GM23338 (cell line): ENCODE measurements around the gene MYF6. TPM values are rescaled to one million over a fixed set of nuclear protein-coding genes. Genes with fewer than 3 reads are reported as not detected.

Source experiments
- ATAC-seq: fragments of 200-7000 bp; cut with Tn5 transposase; 3 replicates; pipeline ENCODE4 v1.9.1; 2020
- DNase-seq: peaks from one replicate; pipeline ENCODE4 v3.0.0-alpha.2; 2015; ENCODE audit warnings: low spot score
- H2AFZ ChIP-seq: fragments of 200-600 bp; sonication (generic); 2 replicates; pipeline ENCODE4 v1.8.0; 2016; ENCODE audit warnings: antibody characterized with exemption, mild to moderate bottlenecking, moderate library complexity
- H3F3A ChIP-seq: fragments of 200-600 bp; sonication (generic); replicated peaks from 2 replicates; pipeline ENCODE4 v1.8.0; 2017; ENCODE audit warnings: antibody characterized with exemption, mixed run types, low read depth
- H3K27ac ChIP-seq: fragments of 200-600 bp; sonication (generic); 2 replicates; pipeline ENCODE4 v1.6.1; 2016; ENCODE audit warnings: low read depth
- H3K27me3 ChIP-seq: fragments of 200-600 bp; sonication (generic); 2 replicates; pipeline ENCODE4 v1.8.0; 2016; ENCODE audit warnings: mild to moderate bottlenecking, mixed run types, moderate library complexity; ENCODE audit not compliant: insufficient read depth
- H3K36me3 ChIP-seq: fragments of 200-600 bp; sonication (generic); 2 replicates; pipeline ENCODE4 v1.8.0; 2016; ENCODE audit warnings: mild to moderate bottlenecking; ENCODE audit not compliant: insufficient read depth
- H3K4me1 ChIP-seq: fragments of 200-600 bp; sonication (generic); 2 replicates; pipeline ENCODE4 v1.8.0; 2016; ENCODE audit warnings: mild to moderate bottlenecking, moderate library complexity; ENCODE audit not compliant: insufficient read depth
- H3K4me2 ChIP-seq: fragments of 200-600 bp; sonication (generic); 2 replicates; pipeline ENCODE4 v1.7.1; 2017; ENCODE audit warnings: mixed run types
- H3K4me3 ChIP-seq: fragments of 200-600 bp; sonication (generic); 2 replicates; pipeline ENCODE4 v1.6.1; 2016; ENCODE audit warnings: mixed run types
- H3K79me2 ChIP-seq: fragments of 200-600 bp; sonication (generic); replicated peaks from 2 replicates; pipeline ENCODE4 v1.8.0; 2017; ENCODE audit warnings: mild to moderate bottlenecking; ENCODE audit not compliant: insufficient read depth
- H3K9me2 ChIP-seq: fragments of 200-600 bp; sonication (generic); 2 replicates; pipeline ENCODE4 v1.8.0; 2017; ENCODE audit not compliant: insufficient read depth
- H4K20me1 ChIP-seq: fragments of 200-600 bp; sonication (generic); replicated peaks from 2 replicates; pipeline ENCODE4 v1.8.0; 2017; ENCODE audit warnings: mild to moderate bottlenecking; ENCODE audit not compliant: insufficient read depth
- H3K27ac Mint-ChIP-seq: 2 replicates; pipeline ENCODE4 v1.8.0; 2020; ENCODE audit warnings: inconsistent platforms, mild to moderate bottlenecking, moderate library complexity, mixed read lengths
- H3K27me3 Mint-ChIP-seq: 3 replicates; pipeline ENCODE4 v1.8.0; 2022; ENCODE audit warnings: low read depth, mild to moderate bottlenecking, moderate library complexity, mixed read lengths, inconsistent platforms; ENCODE audit not compliant: insufficient read depth, poor library complexity
- H3K36me3 Mint-ChIP-seq: 3 replicates; pipeline ENCODE4 v1.8.0; 2021; ENCODE audit warnings: low read depth, mild to moderate bottlenecking, inconsistent platforms, moderate library complexity, mixed read lengths
- H3K4me1 Mint-ChIP-seq: 3 replicates; pipeline ENCODE4 v1.8.0; 2020; ENCODE audit warnings: mild to moderate bottlenecking, inconsistent platforms, mixed read lengths
- H3K4me3 Mint-ChIP-seq: 3 replicates; pipeline ENCODE4 v1.8.0; 2021; ENCODE audit warnings: moderate library complexity, mild to moderate bottlenecking, inconsistent platforms, mixed read lengths
- H3K9me3 Mint-ChIP-seq: 3 replicates; pipeline ENCODE4 v1.8.0; 2020; ENCODE audit warnings: moderate library complexity, mild to moderate bottlenecking, inconsistent platforms, mixed read lengths
- CREB1 ChIP-seq: fragments of 250-450 bp; sonication (Bioruptor Pico); IDR thresholded peaks from 2 replicates; pipeline ENCODE4 v1.5.0; 2020; ENCODE audit warnings: low read depth, mild to moderate bottlenecking, moderate library complexity
- CTCF ChIP-seq, 2 experiments: fragments of 200-600 bp in 1 of 2; sonication (generic) in 1 of 2; conservative IDR thresholded peaks; 2 replicates each; pipeline versions ENCODE4 v1.5.1 to v1.6.1; 2016 to 2017; ENCODE audit warnings: antibody characterized with exemption in 2 of 2, low read depth in 2 of 2, mild to moderate bottlenecking in 2 of 2, moderate library complexity in 1 of 2
- ETS1 ChIP-seq: IDR thresholded peaks from 2 replicates; pipeline ENCODE4 v1.6.1; 2016; ENCODE audit warnings: antibody characterized with exemption
- EZH2 ChIP-seq: fragments of 200-600 bp; sonication (generic); IDR thresholded peaks from one replicate; pipeline ENCODE4 v1.8.0; 2017; ENCODE audit warnings: antibody characterized with exemption, mild to moderate bottlenecking, low read depth; ENCODE audit not compliant: unreplicated experiment
- EZH2phosphoT487 ChIP-seq: fragments of 200-600 bp; sonication (generic); IDR thresholded peaks from one replicate; pipeline ENCODE4 v1.8.1; 2018; ENCODE audit warnings: antibody characterized with exemption; ENCODE audit not compliant: unreplicated experiment
- JUNB ChIP-seq: IDR thresholded peaks from one replicate; pipeline ENCODE4 v1.6.1; 2016; ENCODE audit warnings: antibody characterized with exemption; ENCODE audit not compliant: unreplicated experiment
- NANOG ChIP-seq: IDR thresholded peaks from 2 replicates; pipeline ENCODE4 v1.6.1; 2016; ENCODE audit warnings: antibody characterized with exemption, borderline replicate concordance
- POLR2AphosphoS5 ChIP-seq: IDR thresholded peaks from 2 replicates; pipeline ENCODE4 v1.6.1; 2016; ENCODE audit warnings: antibody characterized with exemption, low read depth
- REST ChIP-seq: IDR thresholded peaks from one replicate; pipeline ENCODE4 v1.6.1; 2018; ENCODE audit warnings: antibody characterized with exemption; ENCODE audit not compliant: unreplicated experiment
- STAT1 ChIP-seq: IDR thresholded peaks from one replicate; pipeline ENCODE4 v1.6.1; 2016; ENCODE audit warnings: antibody characterized with exemption; ENCODE audit not compliant: unreplicated experiment
- ZNF114 ChIP-seq: fragments of 250-450 bp; sonication (Bioruptor Pico); IDR thresholded peaks from 2 replicates; pipeline ENCODE4 v1.5.0; 2020; ENCODE audit warnings: mild to moderate bottlenecking, moderate library complexity
- ZNF331 ChIP-seq: fragments of 250-450 bp; sonication (Bioruptor Pico); IDR thresholded peaks from 2 replicates; pipeline ENCODE4 v1.5.0; 2020; ENCODE audit warnings: low read depth, mild to moderate bottlenecking, moderate library complexity
- ZNF462 ChIP-seq: fragments of 250-450 bp; sonication (Bioruptor Pico); IDR thresholded peaks from 2 replicates; pipeline ENCODE4 v1.5.0; 2020; ENCODE audit warnings: mild to moderate bottlenecking, moderate library complexity
- polyA plus RNA-seq: library from polyadenylated mRNA; unstranded; fragments of >200 nt; fragmentation: Nextera tagmentation; extraction: Ambion mirVana; gene quantifications from 2 replicates; pipeline ENCODE4 v1.2.1, GENCODE V29; 2016
- total RNA-seq: library from RNA; depleted of rRNA; stranded (reverse); fragments of >200 nt; shearing (Covaris generic); gene quantifications from 2 replicates; pipeline ENCODE4 v1.2.3, GENCODE V29; 2014

MYF6 gene
- total and polyA plus RNA-seq, 2 experiments from 2014 or later: not detected

DNA sequence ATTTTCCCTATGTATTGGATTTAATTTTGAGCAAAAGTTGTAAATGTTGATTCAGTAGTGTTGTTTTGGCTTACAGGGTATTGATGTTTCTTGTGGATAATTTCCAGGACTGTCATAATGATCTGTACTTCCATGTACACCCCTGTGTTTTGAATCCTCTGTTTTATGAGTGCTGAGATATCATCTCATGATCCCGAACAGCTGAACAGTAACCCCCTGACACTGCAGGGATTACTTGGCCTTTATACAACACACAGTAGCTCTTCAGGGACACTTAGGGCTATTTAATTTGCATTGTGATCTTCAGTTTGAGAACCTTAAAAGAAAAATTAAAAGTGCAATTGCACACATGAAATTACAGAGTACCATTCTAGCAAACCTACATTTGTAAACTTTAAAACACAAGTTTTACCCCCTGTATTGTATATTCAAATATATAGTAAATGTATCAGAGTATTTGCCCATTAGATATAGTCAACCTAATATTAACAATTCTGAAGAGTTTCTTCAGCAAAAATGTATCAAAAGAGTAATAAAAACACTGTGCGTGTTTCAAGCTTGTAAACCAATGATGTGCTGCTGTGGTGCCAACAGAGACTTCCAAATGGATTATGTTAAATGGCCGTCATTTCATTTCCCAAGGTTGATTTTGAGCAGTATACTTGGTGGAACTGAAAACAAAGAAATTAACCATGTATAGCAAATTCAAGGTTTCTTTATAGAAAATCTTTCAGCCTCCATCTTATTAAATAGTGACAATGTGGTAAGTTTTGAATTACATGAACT lies 27.9 kb upstream of the MYF6 start:
- H3K27ac ChIP-seq: no peak overlapping the region
- H3K4me3 Mint-ChIP-seq: no peak overlapping the region
- no peaks in the 10 kb centered on the region for H3F3A ChIP-seq
- no peaks in the 10 kb centered on the region for H3K36me3 Mint-ChIP-seq
- peaks cover 17% of the 10 kb centered on the region for H3K4me1 Mint-ChIP-seq
- no peaks in the 10 kb centered on the region for H3K79me2 ChIP-seq
- H3K4me1 ChIP-seq: peaks cover 12% of the 10 kb centered on the region; the same call in 1 of the 2 replicates
- H3K27me3 Mint-ChIP-seq: no peaks in the 10 kb centered on the region
- H3K27me3 ChIP-seq: no peaks in the 10 kb centered on the region
- H4K20me1 ChIP-seq: no peaks in the 10 kb centered on the region
- H2AFZ ChIP-seq: no peak overlapping the region
- H3K4me2 ChIP-seq: no peak overlapping the region
- TF ChIP-seq CTCF (conservative IDR thresholded peaks at IDR 0.05; ENCODE audit: low read depth in 2 of 2) (no peak), JUNB (no peak), STAT1 (no peak), EZH2phosphoT487 (no peak), REST (no peak), EZH2 (no peak), ETS1 (no peak), CREB1 (CRISPR knock-in tag) (no peak), ZNF462 (CRISPR knock-in tag) (no peak), NANOG (no peak), POLR2AphosphoS5 (no peak), ZNF331 (no peak), ZNF114 (CRISPR knock-in tag) (no peak)
- no peak overlapping the region for H3K27ac Mint-ChIP-seq
- no peak overlapping the region for H3K4me3 ChIP-seq
- no peaks in the 10 kb centered on the region for H3K9me2 ChIP-seq
- ATAC-seq (no peak), DNase-seq (no peak)
- H3K9me3 Mint-ChIP-seq: no peaks in the 10 kb centered on the region
- no peaks in the 10 kb centered on the region for H3K36me3 ChIP-seq
